ENCODE results near the gene STX5.
"Not testable (repeated sequence)": the region's sequence is repeated elsewhere in the genome, so short reads cannot be mapped to it uniquely, and the experiment has no call there.

The STX5 gene

DNA sequence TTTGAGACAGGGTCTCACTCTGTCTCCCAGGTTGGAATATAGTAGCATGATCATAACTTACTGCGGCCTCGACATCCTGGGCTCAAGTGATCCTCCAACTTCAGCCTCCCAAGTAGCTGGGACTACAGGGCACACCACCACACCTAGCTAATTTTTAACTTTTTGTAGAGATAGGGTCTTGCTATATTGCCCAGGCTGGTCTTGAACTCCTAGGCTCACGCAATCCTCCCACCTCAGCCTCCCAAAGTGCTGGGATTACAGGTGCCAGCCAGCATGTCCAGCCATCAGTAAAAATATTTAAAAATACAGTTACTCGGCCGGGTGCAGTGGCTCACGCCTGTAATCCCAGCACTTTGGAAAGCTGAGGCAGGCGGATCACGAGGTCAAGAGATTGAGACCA lies 3.7 kb downstream of the STX5 start:
- H3K27ac Mint-ChIP-seq; DNase-seq (ENCODE audit: low spot score); H3K4me3 Mint-ChIP-seq; H3K27me3 Mint-ChIP-seq (ENCODE audit: low read depth); H3K9me3 Mint-ChIP-seq: not testable (repeated sequence)
- H3K36me3 Mint-ChIP-seq (ENCODE audit: low read depth), result peaks cover 39% of the 10 kb centered on the region
- peaks cover 16% of the 10 kb centered on the region for H3K4me1 Mint-ChIP-seq (ENCODE audit: low read depth)

GRCh38 chr11:62823677-62824076 lies 8.2 kb downstream of the STX5 start:
- H3K27me3 Mint-ChIP-seq (ENCODE audit: low read depth), result no peaks in the 10 kb centered on the region
- H3K36me3 Mint-ChIP-seq (ENCODE audit: low read depth), result peaks cover 46% of the 10 kb centered on the region
- H3K4me1 Mint-ChIP-seq (ENCODE audit: low read depth), result peaks cover 4% of the 10 kb centered on the region
- H3K27ac Mint-ChIP-seq, result no peak overlapping the region
- no peak overlapping the region for H3K4me3 Mint-ChIP-seq
- DNase-seq (ENCODE audit: low spot score), result no peak
- no peaks in the 10 kb centered on the region for H3K9me3 Mint-ChIP-seq

GRCh38 chr11:62817129-62817528 lies 14.7 kb downstream of the STX5 start:
- no peak overlapping the region for H3K4me3 Mint-ChIP-seq

GRCh38 chr11:62816557-62816956 lies 15.3 kb downstream of the STX5 start:
- H3K27me3 Mint-ChIP-seq (ENCODE audit: low read depth), result no peaks in the 10 kb centered on the region
- no peaks in the 10 kb centered on the region for H3K9me3 Mint-ChIP-seq
- DNase-seq (ENCODE audit: low spot score), result no peak
- no peak overlapping the region for H3K27ac Mint-ChIP-seq
- H3K4me3 Mint-ChIP-seq, result no peak overlapping the region
- H3K36me3 Mint-ChIP-seq (ENCODE audit: low read depth), result peaks cover 13% of the 10 kb centered on the region
- H3K4me1 Mint-ChIP-seq (ENCODE audit: low read depth), result no peaks in the 10 kb centered on the region

More at GRCh38 chr11:62817129-62817528, 14.7 kb downstream of the STX5 start:
- Mint-ChIP-seq H3K27ac (no peak overlapping the region), H3K36me3 (ENCODE audit: low read depth) (peaks cover 13% of the 10 kb centered on the region), H3K27me3 (ENCODE audit: low read depth) (no peaks in the 10 kb centered on the region), H3K9me3 (no peaks in the 10 kb centered on the region), H3K4me1 (ENCODE audit: low read depth) (no peaks in the 10 kb centered on the region)
- DNase-seq (ENCODE audit: low spot score), result no peak

DNA sequence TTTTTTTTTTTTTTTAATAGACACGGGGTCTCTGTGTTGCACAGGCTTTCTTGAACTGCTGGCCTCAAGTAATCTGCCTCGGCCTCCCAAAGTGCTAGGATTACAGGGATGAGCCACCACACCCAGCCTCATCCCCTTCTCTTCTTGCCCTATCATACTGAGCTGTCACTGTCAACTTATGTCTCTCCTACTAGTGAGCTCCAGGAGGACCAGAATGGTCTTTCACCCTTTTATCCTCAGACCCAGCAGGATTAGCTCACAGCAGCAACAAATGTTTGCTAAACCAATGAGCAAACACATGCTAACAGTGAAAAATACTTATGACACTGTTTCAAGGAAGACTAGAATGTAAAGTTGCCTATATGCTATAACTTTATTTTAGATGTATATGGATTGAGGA lies 20.2 kb downstream of the STX5 start:
- H3K4me1 Mint-ChIP-seq (ENCODE audit: low read depth), result peaks cover 1% of the 10 kb centered on the region
- no peak for DNase-seq (ENCODE audit: low spot score)
- H3K36me3 Mint-ChIP-seq (ENCODE audit: low read depth), result peaks cover 4% of the 10 kb centered on the region
- no peaks in the 10 kb centered on the region for H3K9me3 Mint-ChIP-seq
- H3K27me3 Mint-ChIP-seq (ENCODE audit: low read depth), result no peaks in the 10 kb centered on the region
- no peak overlapping the region for H3K27ac Mint-ChIP-seq
- no peak overlapping the region for H3K4me3 Mint-ChIP-seq

GRCh38 chr11:62810748-62811147 lies 21.1 kb downstream of the STX5 start:
- no peaks in the 10 kb centered on the region for H3K27me3 Mint-ChIP-seq (ENCODE audit: low read depth)
- H3K4me3 Mint-ChIP-seq, result no peak overlapping the region
- H3K4me1 Mint-ChIP-seq (ENCODE audit: low read depth), result peaks cover 7% of the 10 kb centered on the region
- H3K9me3 Mint-ChIP-seq, result no peaks in the 10 kb centered on the region
- H3K36me3 Mint-ChIP-seq (ENCODE audit: low read depth), result peaks cover 4% of the 10 kb centered on the region
- DNase-seq (ENCODE audit: low spot score), result no peak
- no peak overlapping the region for H3K27ac Mint-ChIP-seq

GRCh38 chr11:62806611-62807121 lies 25.2 kb downstream of the STX5 start:
- peak overlapping the region; percentile 94 for H3K4me3 Mint-ChIP-seq
- H3K36me3 Mint-ChIP-seq (ENCODE audit: low read depth), result peaks cover 31% of the 10 kb centered on the region
- DNase-seq (ENCODE audit: low spot score), result no peak
- peak overlapping the region; percentile 99 for H3K27ac Mint-ChIP-seq
- no peaks in the 10 kb centered on the region for H3K27me3 Mint-ChIP-seq (ENCODE audit: low read depth)
- peaks cover 20% of the 10 kb centered on the region for H3K4me1 Mint-ChIP-seq (ENCODE audit: low read depth)
- H3K9me3 Mint-ChIP-seq, result no peaks in the 10 kb centered on the region

DNA sequence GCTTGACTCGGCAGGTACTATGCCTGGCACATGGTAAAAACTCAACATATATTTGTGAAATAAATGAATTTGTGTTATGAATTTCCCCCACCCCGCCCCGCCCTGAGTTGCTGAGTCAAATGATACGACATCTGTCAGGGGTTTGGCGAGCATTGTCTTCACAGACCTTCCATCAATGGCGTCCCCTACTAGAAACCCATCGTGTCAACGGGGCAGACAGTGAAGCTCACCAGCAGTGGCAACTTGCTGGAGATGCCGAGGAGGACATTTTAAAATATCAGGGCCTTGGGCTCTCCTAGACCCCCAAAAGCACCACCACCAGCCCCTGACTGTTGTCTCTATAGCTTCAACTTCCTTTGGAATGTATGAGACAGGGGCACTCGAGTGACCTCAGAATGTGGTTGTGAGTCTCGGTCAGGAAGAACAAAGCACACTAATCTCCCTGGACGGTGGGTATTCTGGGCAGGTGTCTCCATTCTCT lies 25.9 kb downstream of the STX5 start:
- peaks cover 38% of the 10 kb centered on the region for H3K36me3 Mint-ChIP-seq (ENCODE audit: low read depth)
- H3K9me3 Mint-ChIP-seq, result no peaks in the 10 kb centered on the region
- peak overlapping the region; percentile 94 for H3K4me3 Mint-ChIP-seq
- H3K4me1 Mint-ChIP-seq (ENCODE audit: low read depth), result peaks cover 20% of the 10 kb centered on the region
- no peaks in the 10 kb centered on the region for H3K27me3 Mint-ChIP-seq (ENCODE audit: low read depth)
- H3K27ac Mint-ChIP-seq, result peak overlapping the region; percentile 99
- DNase-seq (ENCODE audit: low spot score), result no peak

GRCh38 chr11:62805076-62805892 lies 26.6 kb downstream of the STX5 start, which contains the start of gene NXF1:
NXF1 (minus strand) TSS chr11:62805440; CDS start chr11:62805356, 84 bp downstream.
- Mint-ChIP-seq H3K9me3 (no peaks in the 10 kb centered on the region), H3K4me3 (peak within 1 kb of the TSS; percentile 94), H3K4me1 (ENCODE audit: low read depth) (peaks cover 20% of the 10 kb centered on the region), H3K27ac (peak within 1 kb of the TSS; percentile 99), H3K27me3 (ENCODE audit: low read depth) (no peaks in the 10 kb centered on the region), H3K36me3 (ENCODE audit: low read depth) (peaks cover 41% of the 10 kb centered on the region)
- DNase-seq (ENCODE audit: low spot score), result peak; percentile 97

DNA sequence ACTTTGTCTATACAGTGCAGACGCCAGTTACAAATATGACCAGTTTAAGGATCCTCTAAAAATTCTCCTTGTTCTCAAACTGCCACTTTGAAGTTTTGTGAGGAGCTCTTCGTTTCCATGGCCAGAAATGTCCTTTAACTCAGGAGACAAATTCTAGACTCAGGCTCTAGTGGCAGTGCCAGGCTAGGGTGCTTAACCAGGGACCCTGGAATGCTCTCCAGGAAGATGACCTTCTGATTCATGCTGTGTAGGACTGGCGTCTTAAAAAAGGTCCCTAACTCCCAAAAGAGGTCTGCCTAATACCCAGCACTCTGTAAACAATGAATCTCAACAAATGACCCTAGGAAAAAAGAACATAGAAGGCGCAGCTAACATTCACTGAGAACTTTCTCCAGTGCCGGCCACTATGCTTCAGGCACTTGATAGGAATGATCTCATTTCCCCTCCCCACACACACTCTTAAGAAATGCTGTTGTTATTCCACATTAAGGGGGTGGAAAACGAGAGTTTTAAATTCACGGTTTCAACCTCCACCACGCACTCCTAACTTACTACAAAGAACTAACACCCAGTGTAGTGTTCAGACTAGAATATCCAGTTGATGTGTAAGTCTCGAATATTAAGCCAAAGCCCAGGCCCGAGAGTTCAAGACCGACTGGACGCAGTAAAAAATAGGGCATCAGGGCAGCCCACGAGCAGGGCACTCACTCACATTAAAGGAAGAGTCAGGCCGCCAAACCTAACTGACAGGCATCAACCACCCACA lies 27.4 kb downstream of the STX5 start:
- no peak for DNase-seq (ENCODE audit: low spot score)
- no peaks in the 10 kb centered on the region for H3K9me3 Mint-ChIP-seq
- no peaks in the 10 kb centered on the region for H3K27me3 Mint-ChIP-seq (ENCODE audit: low read depth)
- H3K4me3 Mint-ChIP-seq, result peak overlapping the region; percentile 94
- H3K4me1 Mint-ChIP-seq (ENCODE audit: low read depth), result peaks cover 20% of the 10 kb centered on the region
- peaks cover 46% of the 10 kb centered on the region for H3K36me3 Mint-ChIP-seq (ENCODE audit: low read depth)
- peak overlapping the region; percentile 91 for H3K27ac Mint-ChIP-seq

GRCh38 chr11:62801071-62801470 lies 30.8 kb downstream of the STX5 start:
- Mint-ChIP-seq H3K9me3 (no peaks in the 10 kb centered on the region), H3K36me3 (ENCODE audit: low read depth) (peaks cover 72% of the 10 kb centered on the region), H3K27me3 (ENCODE audit: low read depth) (no peaks in the 10 kb centered on the region), H3K4me3 (no peak overlapping the region), H3K4me1 (ENCODE audit: low read depth) (peaks cover 14% of the 10 kb centered on the region), H3K27ac (no peak overlapping the region)
- DNase-seq (ENCODE audit: low spot score), result no peak

GRCh38 chr11:62799486-62799885 lies 32.4 kb downstream of the STX5 start:
- H3K4me3 Mint-ChIP-seq, result no peak overlapping the region
- H3K4me1 Mint-ChIP-seq (ENCODE audit: low read depth), result peaks cover 15% of the 10 kb centered on the region
- DNase-seq (ENCODE audit: low spot score), result no peak
- H3K27me3 Mint-ChIP-seq (ENCODE audit: low read depth), result no peaks in the 10 kb centered on the region
- no peak overlapping the region for H3K27ac Mint-ChIP-seq
- peaks cover 82% of the 10 kb centered on the region for H3K36me3 Mint-ChIP-seq (ENCODE audit: low read depth)
- H3K9me3 Mint-ChIP-seq, result no peaks in the 10 kb centered on the region

GRCh38 chr11:62796281-62796680 lies 35.6 kb downstream of the STX5 start:
- H3K27ac Mint-ChIP-seq, result no peak overlapping the region
- DNase-seq (ENCODE audit: low spot score), result no peak
- H3K36me3 Mint-ChIP-seq (ENCODE audit: low read depth), result peaks cover 74% of the 10 kb centered on the region
- no peaks in the 10 kb centered on the region for H3K27me3 Mint-ChIP-seq (ENCODE audit: low read depth)
- no peaks in the 10 kb centered on the region for H3K9me3 Mint-ChIP-seq
- H3K4me3 Mint-ChIP-seq, result no peak overlapping the region
- peaks cover 11% of the 10 kb centered on the region for H3K4me1 Mint-ChIP-seq (ENCODE audit: low read depth)

- peaks cover 23% of the 10 kb centered on the region for H3K4me1 Mint-ChIP-seq (ENCODE audit: low read depth)
- H3K4me3 Mint-ChIP-seq, result no peak overlapping the region
- no peaks in the 10 kb centered on the region for H3K27me3 Mint-ChIP-seq (ENCODE audit: low read depth)
- no peak for DNase-seq (ENCODE audit: low spot score)
- no peaks in the 10 kb centered on the region for H3K9me3 Mint-ChIP-seq
- no peak overlapping the region for H3K27ac Mint-ChIP-seq
- peaks cover 76% of the 10 kb centered on the region for H3K36me3 Mint-ChIP-seq (ENCODE audit: low read depth)
Measured at GRCh38 chr11:62794201-62794775, 37.6 kb downstream of the STX5 start.
